Gastrocnemius medialis (tissue), 4 donors: ENCODE results near the gene RRP36.

ENCODE experiments used
- CTCF ChIP-seq, 5 experiments: fragments of 450-650 bp in 3 of 5; fragments of 200-600 bp in 2 of 5; sonication (generic) in 2 of 5; IDR thresholded peaks in 4 of 5; conservative IDR thresholded peaks in 1 of 5; 1 replicate in 4 of 5; 2 replicates in 1 of 5; pipeline ENCODE4 v1.5.1; 2016 to 2019; ENCODE audit warnings: antibody characterized with exemption in 5 of 5, mild to moderate bottlenecking in 3 of 5, moderate library complexity in 3 of 5
- POLR2A ChIP-seq, 2 donors: fragments of 450-650 bp; IDR thresholded peaks; one replicate each; pipeline ENCODE4 v1.6.1; 2017; ENCODE audit warnings: antibody characterized with exemption in 2 of 2, mild to moderate bottlenecking in 2 of 2, moderate library complexity in 2 of 2

GRCh38 chr6:43061861-43062260 lies 40.4 kb downstream of the RRP36 start:
- TF ChIP-seq POLR2A (IDR thresholded peaks at IDR 0.05), result no peak
- TF ChIP-seq CTCF (IDR thresholded peaks at IDR 0.05 in 4 of 5, conservative IDR thresholded peaks at IDR 0.05 in 1 of 5), result no peak
